ENCODE data around the gene NTM. TPM values are rescaled to one million over a fixed set of nuclear protein-coding genes. Genes with fewer than 3 reads are reported as not detected.

The NTM gene
- total RNA-seq, 4 donors from 2014 or later, result 1.4 to 2.8 (median 1.7) TPM

DNA sequence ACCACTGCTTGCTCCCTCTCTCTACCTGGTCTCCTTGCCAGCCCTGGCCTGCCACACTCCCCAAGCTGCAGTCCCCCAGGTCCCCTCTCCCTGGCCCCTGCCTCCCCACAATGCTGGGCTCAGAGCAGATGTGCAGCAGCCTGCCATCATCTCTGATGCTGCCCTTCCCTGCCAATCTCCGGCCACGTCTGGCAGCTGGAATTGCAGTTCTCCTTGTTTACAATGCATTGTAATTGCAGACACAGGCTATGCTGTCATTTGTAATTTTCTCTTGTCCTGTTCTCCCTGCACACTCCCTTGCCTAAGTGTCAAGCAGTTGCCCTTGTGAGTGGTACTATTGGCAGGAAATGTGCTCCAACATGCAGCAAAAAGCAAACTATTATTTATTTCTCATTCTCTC is 222.3 kb downstream of the NTM start:
- no peaks in the 10 kb centered on the region for H3K9me3 ChIP-seq
- no peaks in the 10 kb centered on the region for H3K4me1 ChIP-seq
- no peaks in the 10 kb centered on the region for H3K27me3 ChIP-seq
- no peak overlapping the region for H3K4me3 ChIP-seq
- no peak for TF ChIP-seq POLR2A (IDR thresholded peaks at IDR 0.05)
- TF ChIP-seq, protein P1, sequence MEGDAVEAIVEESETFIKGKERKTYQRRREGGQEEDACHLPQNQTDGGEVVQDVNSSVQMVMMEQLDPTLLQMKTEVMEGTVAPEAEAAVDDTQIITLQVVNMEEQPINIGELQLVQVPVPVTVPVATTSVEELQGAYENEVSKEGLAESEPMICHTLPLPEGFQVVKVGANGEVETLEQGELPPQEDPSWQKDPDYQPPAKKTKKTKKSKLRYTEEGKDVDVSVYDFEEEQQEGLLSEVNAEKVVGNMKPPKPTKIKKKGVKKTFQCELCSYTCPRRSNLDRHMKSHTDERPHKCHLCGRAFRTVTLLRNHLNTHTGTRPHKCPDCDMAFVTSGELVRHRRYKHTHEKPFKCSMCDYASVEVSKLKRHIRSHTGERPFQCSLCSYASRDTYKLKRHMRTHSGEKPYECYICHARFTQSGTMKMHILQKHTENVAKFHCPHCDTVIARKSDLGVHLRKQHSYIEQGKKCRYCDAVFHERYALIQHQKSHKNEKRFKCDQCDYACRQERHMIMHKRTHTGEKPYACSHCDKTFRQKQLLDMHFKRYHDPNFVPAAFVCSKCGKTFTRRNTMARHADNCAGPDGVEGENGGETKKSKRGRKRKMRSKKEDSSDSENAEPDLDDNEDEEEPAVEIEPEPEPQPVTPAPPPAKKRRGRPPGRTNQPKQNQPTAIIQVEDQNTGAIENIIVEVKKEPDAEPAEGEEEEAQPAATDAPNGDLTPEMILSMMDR (IDR thresholded peaks at IDR 0.05), result no peak
- no peak for DNase-seq
- H3K27ac ChIP-seq, result no peak overlapping the region
- no peaks in the 10 kb centered on the region for H3K36me3 ChIP-seq

DNA sequence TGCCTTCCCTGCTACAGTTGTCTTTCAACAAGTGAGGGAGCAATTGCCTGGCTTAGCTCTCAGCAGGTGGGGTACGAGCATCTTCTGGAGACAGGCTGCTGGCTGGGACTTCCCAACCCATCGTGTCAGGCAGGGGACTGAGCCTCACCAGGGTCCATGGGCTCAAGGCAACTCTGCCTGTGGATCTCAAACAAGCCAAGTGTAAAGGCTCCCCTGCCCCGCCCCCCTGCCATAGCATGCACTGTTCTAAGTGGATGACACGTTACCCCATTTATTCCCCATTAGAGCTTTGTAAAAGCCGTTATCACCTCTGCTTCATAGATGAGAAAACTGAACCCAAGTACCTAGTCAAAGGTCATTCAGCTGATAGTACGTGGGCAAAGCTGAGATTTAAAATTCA is 222.9 kb downstream of the NTM start:
- Histone ChIP-seq H3K27me3 (no peaks in the 10 kb centered on the region), H3K9me3 (no peaks in the 10 kb centered on the region), H3K4me1 (no peaks in the 10 kb centered on the region), H3K4me3 (no peak overlapping the region), H3K27ac (no peak overlapping the region), H3K36me3 (no peaks in the 10 kb centered on the region)
- no peak for TF ChIP-seq POLR2A (IDR thresholded peaks at IDR 0.05)
- TF ChIP-seq, protein P1 (IDR thresholded peaks at IDR 0.05), result no peak
- DNase-seq, result no peak

DNA sequence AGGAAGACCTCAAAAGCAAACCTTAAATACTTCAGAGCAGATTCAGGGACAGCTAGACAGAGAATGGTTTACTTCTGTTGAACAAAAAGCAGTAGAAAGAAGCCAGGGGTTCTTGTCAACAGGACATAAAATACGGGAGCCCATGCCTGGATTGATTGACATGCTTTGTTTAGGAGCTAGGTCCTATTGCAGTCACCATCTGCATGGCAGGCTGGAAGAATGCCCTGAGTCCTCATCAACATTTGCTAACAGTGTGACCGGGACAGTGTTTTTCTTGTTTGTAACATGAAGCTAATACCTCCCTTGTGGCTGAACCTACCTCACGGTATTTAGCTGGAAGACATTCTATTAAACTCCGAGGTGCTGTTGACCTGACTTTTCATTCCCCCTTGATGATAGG is 225.4 kb downstream of the NTM start:
- Histone ChIP-seq H3K27ac (no peak overlapping the region), H3K9me3 (no peaks in the 10 kb centered on the region), H3K4me3 (no peak overlapping the region), H3K36me3 (no peaks in the 10 kb centered on the region), H3K27me3 (no peaks in the 10 kb centered on the region), H3K4me1 (no peaks in the 10 kb centered on the region)
- DNase-seq, result no peak
- TF ChIP-seq POLR2A (IDR thresholded peaks at IDR 0.05), result no peak
- TF ChIP-seq, protein P1 (IDR thresholded peaks at IDR 0.05), result no peak

DNA sequence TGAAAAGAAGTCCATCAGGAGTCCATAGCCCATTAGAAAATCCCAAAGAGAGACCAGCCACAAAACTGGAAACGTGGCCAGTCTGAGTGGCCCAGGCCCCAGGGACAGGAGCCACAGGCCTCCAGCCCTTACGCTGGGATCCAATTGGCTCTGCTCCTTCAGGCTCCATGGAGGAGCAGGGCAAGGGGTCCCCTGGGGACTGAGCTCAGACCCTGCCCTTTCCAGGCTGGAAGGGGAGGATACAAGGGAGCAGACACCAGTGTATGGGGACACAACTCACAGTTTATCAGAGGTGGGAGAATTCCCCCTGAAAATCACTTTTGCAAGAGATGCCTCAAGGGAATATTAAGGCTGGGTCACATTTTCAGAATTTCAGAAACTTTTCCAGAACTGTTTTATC is 227.5 kb downstream of the NTM start:
- no peak for DNase-seq
- Histone ChIP-seq H3K9me3 (no peaks in the 10 kb centered on the region), H3K27me3 (no peaks in the 10 kb centered on the region), H3K4me1 (no peaks in the 10 kb centered on the region), H3K4me3 (no peak overlapping the region), H3K27ac (no peak overlapping the region), H3K36me3 (no peaks in the 10 kb centered on the region)
- TF ChIP-seq, protein P1 (IDR thresholded peaks at IDR 0.05), result no peak
- TF ChIP-seq POLR2A (IDR thresholded peaks at IDR 0.05), result no peak

DNA sequence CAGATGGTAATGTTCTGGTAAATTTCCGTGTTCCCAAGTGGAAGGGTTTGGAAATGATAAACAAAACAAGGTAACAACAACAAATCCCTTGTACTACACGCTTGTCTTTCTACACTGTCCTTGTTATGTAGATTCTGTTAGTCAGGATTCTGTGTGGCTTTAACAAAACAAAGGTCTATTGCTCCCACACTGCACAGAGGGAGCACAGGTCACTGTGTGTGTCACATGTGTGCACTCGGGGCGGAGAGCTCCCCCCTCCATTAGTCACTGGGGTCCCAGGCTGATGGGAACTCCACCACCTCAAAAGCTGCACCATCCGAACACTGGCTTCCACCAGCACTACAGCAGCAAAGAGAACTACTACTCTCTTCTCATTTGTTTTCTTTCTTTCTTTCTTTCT is 227.9 kb downstream of the NTM start:
- Histone ChIP-seq H3K9me3 (no peaks in the 10 kb centered on the region), H3K27ac (no peak overlapping the region), H3K36me3 (no peaks in the 10 kb centered on the region), H3K4me3 (no peak overlapping the region), H3K27me3 (no peaks in the 10 kb centered on the region), H3K4me1 (no peaks in the 10 kb centered on the region)
- TF ChIP-seq POLR2A (IDR thresholded peaks at IDR 0.05), result no peak
- TF ChIP-seq, protein P1 (IDR thresholded peaks at IDR 0.05), result no peak
- DNase-seq, result no peak

DNA sequence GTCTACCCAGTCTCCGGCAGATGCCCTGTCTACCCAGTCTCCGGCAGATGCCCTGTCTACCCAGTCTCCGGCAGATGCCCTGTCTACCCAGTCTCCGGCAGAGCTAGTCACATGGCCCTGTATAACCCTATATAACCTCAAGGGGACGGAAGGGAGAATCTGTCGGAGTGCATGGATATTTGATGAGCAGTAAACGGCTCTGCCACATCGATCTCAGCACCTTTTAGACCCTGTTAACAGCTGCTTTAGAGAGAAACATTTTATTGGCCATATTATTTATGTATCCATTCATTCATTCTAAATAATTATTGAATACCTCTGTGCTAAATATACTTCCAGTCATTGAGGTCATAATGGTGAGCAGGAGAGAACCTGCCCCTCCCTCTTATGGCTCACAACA is 228.9 kb downstream of the NTM start:
- TF ChIP-seq, protein P1 (IDR thresholded peaks at IDR 0.05), result no peak
- no peak for TF ChIP-seq POLR2A (IDR thresholded peaks at IDR 0.05)

More for the DNA sequence above, 228.9 kb downstream of the NTM start:
- Histone ChIP-seq H3K36me3 (no peaks in the 10 kb centered on the region), H3K27me3 (no peaks in the 10 kb centered on the region), H3K27ac (no peak overlapping the region), H3K4me3 (no peak overlapping the region), H3K9me3 (no peaks in the 10 kb centered on the region), H3K4me1 (no peaks in the 10 kb centered on the region)
- no peak for DNase-seq

Data from Peyer's patch (tissue), 4 donors.